ENCODE measurements around the gene PPP1R13L.

PPP1R13L gene

DNA sequence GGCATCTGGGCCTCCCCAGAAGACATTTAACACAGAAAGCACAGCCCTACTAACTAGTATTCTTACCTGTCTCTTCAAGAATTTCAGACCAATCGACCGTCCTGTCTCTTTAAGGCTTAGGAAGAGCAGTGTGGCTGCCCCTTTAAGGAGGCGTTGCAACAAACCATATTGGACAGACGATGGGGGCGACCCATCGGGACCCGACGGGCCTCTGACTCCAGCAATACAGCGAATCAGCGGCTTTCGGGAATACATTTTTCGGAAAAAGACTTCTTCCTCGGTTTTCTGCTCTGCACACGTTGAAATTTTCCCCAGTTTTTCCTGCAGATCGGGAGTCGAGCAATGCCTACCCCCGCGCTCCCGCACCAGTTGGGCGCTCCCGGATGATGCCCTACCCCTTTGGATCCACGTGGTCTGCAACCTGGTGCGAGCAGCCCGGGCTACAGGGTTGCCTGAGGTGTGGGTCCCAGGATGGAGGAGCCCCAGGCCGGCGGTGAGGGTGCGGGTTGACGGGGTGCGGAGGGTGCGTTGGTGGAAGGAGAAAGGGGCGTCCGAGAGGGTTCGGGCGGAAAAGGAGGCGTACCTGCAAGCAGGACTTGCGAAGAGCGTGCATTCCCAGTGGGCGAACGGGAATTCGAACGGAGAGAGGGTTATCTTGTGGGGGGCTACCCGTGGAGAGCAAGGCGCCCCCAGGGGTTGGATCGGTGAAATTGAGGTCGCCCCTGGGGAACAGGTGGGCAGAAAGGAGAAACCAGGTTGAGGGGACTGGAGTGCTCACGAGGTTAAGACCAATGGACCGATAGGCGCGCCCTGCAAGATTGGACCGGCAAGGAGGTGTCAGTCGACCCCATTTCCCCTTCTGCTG is 1.6 kb upstream of the PPP1R13L start, which contains the start of gene POLR1G:
Gene POLR1G, plus strand, starts transcription at position 419 of the 865 bp plus-strand sequence. Its CDS starts 53 bp downstream, at position 472.
- peak; percentile 65 for DNase-seq

DNA sequence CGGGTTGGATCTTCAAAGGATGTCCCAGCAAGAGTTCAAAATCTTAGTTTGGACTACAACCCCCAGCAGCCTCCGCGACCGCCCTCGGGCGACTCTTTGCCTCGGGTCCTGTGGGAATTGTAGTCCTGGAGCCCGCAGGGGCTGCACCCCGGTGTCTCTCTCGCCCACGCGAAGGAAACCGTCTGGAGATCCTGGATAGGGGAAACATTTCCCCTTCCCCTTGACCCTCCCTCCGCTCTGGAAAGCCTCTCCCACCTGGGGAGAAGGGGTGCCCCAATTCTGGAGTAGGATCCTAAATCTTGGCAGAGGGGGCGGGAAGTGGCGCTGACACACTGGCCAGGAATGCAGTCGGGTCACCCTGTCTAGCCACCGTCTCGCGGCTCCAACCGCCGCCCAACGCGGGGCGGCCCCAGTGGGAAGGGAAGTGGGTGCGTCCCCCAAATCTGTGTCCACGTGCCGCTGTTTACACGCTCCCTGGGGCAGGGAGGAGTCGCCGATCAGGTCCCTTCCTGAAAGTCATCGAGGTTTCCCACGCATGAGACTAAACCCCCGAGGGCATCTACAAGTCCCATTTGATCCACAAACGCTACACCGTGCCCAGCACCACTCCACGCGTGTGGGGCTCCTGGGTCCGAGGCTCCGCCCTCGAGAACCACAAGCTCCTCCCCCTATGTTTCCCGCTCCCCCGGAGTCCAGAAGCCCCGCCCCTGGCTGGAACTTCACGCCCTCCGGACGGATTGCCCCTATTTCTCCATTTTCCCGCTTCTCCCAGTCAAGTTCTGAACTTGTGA is 761 bp upstream of the PPP1R13L start:
- DNase-seq, result peak; percentile 64

DNA sequence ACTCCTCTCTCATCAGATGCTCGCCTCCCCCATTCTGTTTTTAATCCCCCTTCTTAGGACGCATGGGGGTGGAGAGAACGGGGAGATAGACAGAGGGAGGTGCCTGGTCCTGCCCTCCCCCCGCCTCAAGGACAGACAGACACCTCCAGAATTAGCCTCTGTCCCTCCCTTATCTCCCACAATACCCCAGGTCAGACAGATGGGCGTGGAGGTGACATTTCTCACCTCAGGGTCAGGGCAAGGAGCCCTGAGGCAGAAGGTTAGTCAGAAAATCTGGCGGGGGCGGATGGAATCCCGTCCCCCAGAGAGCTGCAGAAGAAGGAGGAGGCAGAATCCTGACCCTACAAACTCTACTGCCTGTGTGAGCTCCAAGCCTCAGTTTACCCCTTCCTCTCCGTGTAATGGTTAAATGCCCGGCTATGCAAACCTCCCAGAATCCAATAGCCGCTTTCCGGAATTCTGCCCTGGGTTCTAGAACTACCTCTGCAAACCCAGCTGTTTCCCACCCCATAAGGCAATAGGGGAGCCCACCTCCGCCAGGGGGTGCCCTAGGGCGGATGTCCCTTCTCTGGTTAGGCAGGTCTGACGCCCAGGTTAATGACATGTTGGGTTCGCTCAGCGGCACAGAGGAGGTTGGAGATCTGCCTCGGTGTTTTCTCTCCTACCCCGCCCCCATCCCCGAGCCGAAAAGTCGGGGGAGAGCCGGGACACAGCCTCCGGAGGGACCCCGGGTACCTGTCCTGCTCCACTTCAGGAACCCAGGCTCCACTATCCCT is 900 bp downstream of the PPP1R13L start:
- no peak for DNase-seq

DNA sequence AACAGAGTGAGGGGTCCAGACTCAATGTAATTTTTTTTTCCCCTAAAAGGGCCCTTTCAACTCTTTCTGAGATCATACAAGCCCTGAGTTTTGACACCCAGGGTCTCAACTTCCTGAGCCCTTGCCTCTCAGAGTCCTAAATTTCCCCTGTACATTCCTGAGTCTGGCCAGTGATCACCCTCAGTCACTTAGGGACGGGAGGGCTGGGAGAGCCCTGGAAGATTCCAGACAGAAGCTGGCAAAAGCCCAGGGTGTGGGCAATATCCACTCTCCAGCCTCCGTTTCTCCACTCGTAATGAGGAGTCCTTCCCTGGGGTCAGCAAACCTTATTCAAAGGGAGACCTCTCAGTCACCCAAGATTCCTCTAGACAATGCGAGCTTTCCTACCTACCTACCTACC is 1.6 kb downstream of the PPP1R13L start:
- no peak for DNase-seq

DNA sequence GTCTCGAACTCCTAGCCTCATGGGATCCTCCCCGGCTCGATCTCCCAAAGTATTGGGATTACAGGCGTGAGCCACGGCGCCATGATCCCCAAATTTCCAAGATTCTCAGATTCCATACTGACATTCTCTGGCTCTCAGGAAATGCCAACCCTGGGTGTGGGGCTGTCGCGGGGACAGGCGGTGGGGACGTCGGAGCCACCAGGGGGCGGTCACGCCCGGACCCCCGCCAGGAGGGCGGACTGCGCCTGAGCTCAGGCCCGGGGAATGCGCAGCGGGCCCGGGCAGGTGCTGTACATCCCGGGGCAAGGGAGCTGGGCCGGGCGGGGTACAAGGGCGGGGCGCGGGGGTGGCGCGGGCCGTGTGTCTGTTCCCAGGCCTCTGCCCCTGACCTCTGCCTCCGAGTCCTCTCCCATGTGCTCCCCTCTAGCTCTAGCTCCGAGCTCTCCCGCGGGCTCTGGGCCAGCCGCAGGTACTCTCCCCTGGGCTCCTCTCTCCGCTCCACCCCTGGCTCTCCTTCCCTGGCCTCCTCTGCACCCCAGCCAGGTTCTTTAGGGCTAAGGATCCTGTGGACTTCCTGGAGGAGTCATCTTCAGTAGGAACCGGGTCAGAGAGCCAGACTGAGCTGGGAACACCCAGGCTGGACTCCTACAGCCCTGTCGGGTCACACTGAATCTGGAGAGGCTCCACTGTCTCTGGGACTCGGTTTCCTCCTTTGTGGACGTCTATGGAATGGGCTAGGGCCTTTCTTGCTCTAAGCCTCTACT is 2.4 kb downstream of the PPP1R13L start:
- DNase-seq, result no peak

DNA sequence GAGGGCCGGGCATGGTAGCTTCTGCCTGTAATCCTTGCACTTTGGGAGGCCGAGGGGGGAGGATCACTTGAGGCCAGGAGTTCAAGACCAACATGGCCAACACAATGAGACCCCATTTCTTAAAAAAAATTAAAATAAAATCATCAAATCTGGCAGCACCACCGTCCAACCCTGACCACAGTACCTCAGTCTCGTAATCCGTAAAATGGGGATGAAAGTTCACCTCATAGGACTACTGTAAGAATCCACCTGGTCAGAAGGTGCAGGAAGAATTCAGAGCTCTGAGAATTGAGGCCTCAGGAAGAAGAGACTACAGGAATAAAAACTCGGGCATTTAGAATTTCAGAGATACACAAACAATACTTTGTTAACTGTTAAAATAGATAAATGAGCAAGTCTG is 3.1 kb downstream of the PPP1R13L start:
- DNase-seq, result no peak

DNA sequence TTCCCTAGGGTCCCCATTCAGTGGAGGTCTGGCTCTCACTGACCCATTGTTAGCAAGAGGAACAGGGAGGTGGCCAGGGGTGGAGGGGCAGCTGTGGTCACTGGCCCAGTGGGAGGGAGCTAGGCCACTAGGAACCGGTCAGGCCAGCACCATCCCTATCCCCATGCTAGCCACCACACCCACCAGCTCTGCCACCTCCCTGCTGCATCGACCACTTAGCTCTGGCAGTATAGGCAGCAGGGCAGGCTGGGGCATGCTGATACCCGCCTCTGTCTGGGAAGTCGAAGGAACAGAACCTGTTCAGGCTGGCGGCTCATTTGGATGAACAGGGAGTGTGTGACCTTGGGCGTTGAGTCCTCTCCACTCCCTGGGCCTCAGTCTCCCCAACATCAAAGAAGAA is 4.7 kb downstream of the PPP1R13L start:
- no peak for DNase-seq

DNA sequence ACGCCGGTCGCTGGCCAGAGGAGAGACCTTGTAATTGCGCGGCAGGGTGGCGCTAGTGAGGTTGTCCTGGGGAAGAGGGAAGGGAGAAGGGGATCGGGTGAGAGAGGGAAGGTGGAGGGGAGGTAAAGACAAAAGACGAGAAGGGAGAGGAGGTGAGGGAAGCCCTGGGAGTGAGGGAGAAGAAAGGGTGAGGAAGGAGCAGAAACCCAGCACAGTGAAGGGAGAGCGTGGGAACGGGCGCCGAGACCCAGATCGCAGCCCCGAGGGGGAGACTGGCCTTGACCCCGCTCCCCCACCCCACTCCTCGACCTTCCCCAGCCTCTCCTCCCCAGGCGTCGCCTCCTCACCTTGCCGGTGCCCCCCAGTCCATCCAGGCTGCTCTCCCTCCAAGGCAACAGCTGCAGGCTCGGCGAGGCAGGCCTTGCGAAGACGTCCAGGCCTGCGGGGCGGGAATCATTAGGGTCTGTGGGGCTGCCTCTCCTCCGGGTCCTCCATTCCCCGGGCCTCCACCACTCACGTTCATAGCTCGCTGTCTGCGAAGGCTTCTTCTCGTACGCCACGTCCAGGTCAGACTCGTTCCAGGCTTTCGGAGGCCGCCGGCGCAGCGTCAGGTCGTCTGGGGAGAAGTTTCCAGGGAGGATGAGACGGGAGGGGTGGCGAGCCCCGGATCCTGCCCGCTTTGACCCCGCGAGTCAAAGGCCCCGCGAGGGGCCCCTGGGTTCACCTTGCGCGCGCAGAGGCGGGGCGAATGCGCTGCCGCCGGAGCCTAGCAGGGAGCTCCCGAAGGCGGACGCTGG is 8.8 kb downstream of the PPP1R13L start:
- no peak for DNase-seq

DNA sequence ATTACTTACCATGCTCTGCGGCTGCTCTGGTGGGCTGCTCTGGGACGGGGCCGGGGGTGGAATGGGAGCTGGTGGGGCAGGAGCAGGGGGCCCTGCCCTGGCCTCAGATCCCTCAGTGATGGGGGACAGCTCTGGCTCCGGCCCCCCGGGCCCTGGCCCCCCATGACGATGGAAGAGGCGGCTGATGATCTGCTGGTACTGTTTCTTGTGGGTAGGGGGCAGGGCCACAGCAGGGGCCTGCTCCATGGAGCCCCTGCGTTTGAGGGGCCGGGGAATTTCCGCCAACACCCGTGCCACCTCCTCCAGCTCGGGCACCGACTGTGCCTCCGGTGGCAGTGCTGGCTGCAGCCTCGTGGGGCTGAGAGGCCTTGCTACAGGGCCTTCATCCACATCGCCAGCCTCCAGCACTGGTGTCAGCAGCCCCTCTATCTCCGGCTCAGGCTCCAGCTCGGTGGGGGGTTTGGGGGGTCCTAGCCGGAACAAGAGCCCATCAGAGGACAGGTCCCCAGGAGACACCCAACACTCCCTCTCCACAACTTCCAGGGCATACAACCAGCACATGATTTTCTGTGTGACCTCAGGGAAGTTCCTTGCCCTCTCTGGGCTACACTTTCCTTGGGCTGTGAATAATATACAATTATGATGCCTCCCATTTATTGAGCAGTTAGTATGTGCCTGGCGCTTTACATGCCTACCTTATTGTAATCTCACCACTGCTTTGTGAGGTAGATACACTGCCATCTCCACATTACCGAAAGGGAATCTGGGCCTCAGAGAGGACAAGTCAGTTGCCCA is 12.8 kb downstream of the PPP1R13L start:
- no peak for DNase-seq

DNA sequence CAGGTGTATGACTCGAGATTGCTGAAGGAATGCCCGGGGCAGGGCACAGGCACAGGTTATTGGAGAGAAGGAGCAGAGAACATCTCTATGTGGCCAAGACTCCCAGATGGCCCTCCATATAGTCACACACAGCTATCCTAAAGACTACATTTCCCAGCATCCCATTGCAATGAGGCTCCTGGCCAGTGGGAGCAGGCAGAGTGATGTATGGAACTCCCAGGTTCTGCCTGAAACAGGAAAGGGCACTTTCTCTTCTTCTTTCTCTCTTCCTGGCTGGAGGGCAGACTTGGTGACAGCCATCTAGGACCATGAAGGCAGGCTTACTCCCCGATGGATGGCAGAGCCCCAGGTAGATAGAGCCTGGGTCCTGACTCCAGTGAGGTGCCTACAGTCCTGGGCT is 13.5 kb downstream of the PPP1R13L start:
- DNase-seq, result no peak

DNA sequence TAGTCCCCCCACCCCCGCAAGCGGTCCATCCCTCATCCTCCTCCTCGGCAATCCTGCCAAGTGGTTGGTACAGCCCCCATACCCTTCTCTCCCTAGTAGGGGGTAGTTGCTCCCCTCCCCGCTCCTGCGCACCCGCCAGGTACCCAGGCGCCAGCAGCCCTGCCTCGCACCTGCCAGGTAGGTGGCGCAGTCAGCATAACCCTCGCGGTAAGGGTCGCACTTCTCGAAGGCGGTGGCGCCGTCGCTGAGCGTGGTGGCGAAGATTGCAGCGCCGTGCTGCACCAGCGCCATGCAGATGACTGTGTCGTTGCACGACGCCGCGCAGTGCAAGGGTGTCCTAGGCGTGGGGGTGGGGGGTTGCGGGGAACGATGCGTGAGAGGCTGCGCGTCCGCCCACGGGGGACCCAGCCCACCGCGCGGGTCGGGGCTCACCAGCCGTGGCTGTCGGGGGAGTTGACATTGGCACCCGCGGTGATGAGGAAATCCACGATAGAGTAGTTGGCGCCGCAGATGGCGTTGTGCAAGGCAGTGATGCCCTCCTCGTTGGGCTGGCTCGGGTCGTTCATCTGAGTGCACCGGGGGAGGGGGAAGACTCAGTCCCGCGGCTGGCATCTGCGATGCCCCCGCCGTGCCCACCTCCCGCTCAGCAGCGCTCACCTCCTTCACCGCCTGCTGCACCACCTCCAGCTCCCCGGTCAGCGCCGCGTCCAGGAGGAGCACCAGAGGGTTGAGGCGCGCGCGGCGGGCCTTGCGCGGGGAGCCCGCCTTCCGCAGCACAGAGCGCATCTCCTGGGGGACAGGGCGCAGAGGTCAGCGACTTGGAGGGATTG is 19.3 kb downstream of the PPP1R13L start:
- no peak for DNase-seq

DNA sequence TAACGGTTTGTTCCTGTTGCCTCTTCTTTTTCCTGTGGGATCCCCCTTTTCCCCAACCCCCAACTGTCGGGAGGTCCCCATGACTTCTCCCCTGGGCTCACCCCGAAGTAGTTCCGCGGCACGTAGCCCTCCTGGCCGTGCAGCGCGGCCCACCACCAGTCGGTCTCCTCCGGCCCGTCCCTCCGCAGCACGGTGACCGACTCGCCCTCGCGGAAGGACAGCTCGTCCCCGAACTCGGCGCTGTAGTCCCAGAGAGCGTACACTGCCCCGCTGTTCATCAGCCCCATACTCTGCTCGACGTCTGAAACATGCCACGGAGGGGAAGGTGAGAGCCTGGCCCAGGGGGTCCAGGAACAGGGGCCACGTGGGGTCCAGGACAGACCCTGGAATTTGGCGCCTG is 22.4 kb downstream of the PPP1R13L start:
- no peak for DNase-seq

DNA sequence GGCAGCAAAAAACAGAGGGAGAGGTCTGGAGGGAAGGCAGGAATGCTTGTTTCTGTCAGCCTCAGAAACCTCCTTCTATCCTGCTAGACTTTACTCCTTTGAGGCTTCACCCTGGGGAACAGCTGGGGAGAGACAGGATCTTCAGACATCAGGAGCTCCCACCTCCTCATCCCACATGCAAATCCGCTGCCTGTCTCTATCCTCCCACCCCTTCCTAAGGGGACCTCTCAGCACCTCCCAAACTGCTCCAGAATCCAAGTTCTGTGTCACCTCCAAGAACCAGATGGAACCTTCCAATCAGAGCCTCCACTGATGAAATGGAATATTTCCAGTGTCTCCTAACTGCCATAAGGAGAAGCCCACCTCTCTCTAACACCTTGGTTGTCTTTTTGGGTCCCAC is 24.8 kb downstream of the PPP1R13L start:
- no peak for DNase-seq

DNA sequence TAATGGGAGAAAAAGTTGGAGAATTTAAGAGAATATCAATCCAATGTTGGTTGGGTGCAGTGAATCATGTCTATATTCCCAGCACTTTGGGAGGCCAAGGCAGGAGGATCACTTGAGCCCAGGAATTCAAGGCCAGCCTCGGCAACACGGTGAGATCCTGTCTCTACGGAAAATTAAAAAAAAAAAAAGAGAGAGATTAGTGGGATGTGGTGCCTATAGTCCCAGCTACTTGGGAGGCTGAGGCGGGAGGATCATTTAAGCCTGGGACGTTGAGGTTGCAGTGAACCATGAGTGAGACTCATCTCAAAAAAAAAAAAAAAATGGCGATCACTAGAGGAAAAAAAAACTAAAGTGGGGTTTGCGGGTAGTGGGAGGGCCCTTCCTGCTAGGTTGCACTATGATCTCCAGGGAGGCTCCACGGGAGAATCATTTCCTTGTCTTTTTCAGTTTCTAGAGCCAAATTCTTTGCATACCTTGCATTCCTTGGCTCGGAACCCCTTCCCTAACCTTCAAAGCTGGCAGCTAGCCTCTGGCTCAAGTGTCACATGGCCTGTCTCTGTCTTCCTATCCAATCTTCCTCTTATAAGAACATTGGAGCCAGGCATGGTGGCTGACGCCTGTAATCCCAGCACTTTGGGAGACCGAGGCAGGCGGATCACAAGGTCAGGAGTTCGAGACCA is 28.7 kb downstream of the PPP1R13L start:
- DNase-seq, result peak; percentile 54

DNA sequence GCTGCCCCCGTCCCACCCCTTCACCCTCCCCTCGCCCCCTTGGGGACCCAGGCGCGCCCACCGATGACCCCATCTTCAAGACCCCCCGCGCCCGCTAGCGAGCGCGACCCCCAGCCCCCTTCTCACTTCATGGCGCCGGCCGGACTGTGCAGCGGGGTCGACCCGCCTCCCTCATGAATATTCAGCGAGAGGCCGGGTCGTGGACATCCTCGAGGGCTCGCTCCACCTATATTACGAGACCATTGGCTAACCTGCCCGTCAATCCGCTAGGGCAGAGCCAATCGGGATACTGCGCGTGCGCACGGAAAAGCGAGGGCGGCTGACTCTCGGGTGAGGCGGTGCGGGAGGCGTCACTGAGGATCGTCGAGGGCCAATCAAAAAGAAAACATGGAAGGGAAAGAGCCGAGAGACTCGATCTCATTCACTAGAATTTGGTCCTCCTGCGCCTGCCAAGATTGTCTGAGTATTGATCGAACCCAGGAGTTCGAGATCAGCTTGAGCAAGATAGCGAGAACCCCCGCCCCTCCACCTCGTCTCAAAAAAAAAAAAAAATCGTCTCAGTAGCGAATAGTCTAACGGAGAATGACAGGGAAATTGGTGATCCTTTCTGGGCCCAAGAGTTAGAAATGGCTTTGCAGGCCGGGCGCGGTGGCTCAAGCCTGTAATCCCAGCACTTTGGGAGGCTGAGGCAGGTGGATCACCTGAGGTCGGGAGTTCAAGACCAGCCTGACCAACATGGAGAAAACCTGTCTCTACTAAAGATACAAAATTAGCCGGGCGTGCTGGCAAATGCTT is 34.3 kb downstream of the PPP1R13L start, which contains the start of gene ERCC2:
Gene ERCC2, minus strand, starts transcription at position 164 of the 795 bp plus-strand sequence. Its CDS starts 33 bp downstream, at position 131.
- DNase-seq, result peak; percentile 98

DNA sequence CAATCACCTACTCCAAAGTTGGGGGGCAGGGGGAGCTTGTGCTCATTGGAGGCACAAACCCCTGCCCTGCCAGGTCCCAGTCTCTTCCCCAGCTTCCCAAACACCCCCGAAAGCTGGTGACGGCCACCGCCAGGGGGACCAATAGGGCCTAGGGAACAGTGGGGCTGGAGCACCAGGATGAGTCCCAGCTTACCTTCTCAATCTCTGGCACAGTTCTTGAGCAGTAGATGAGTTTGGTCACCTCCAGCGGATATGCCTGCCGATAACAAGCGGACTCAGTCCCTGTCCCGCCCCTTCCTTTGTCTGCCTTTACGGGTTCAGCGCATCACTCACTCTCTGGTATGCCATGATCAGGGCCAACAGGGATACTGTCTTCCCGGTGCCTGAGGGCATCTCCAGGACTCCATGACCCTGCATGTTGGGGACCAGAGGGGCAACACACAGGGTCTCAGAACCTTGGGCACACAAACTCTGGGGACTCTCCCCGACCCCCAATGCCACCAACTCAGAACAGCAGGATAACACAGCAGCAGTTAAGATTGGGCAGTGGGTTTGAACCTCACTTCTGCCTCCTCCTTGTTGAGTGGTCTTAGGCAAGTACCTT is 36.0 kb downstream of the PPP1R13L start:
- DNase-seq, result no peak

DNA sequence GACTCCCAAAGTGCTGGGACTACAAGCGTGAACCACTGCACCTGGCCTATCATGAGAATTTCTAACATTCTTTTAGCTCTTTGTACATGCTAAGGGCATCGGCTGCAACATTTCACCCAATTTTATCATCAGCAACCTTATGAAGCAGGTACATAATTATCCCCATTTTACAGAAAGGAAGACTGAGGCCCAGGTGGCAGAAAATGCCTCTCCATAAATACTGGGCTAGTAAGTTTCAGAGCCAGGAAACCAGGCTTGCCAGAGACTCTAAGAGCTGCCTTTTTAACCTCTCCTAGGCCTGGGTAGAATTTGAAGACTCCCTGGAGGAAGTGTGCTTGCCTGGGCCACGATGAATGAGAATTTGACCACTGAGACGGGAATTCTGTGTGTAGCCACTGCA is 36.7 kb downstream of the PPP1R13L start:
- no peak for DNase-seq

DNA sequence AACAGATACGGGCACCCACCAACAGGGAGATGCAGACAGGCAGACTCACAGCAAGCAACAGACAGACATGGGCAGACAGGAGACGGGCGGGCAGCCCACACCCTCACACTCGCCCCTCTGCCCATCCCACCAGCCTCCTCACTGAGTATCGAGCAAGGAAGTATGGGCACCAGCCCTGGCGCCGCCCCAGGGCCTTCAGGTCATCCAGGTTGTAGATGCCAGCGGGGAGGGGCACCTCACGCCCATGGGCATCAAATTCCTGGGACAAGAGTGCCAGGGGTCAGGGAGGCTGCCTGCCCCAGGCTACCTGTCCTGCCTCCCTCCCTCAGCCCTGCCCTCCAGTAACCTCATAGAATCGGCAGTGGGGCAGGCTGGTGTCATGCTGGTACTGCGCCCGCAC is 40.2 kb downstream of the PPP1R13L start:
- no peak for DNase-seq
